Esophagus squamous epithelium (tissue), 4 donors: Measurements from ENCODE around the gene CDH20.

Source experiments
- CTCF ChIP-seq, 6 experiments: fragments of 450-650 bp in 4 of 6; fragments of 200-600 bp in 2 of 6; sonication (generic) in 2 of 6; IDR thresholded peaks; one replicate each; pipeline ENCODE4 v1.5.1; 2016 to 2019; ENCODE audit warnings: antibody characterized with exemption in 6 of 6, mild to moderate bottlenecking in 4 of 6, moderate library complexity in 4 of 6
- POLR2A ChIP-seq, 4 donors: fragments of 450-650 bp; IDR thresholded peaks; one replicate each; pipeline ENCODE4 v1.6.1; 2017; ENCODE audit warnings: antibody characterized with exemption in 4 of 4, mild to moderate bottlenecking in 4 of 4, moderate library complexity in 3 of 4

GRCh38 chr18:61589724-61590065, 256.5 kb downstream of the CDH20 start:
- TF ChIP-seq POLR2A (IDR thresholded peaks at IDR 0.05) (no peak), CTCF (IDR thresholded peaks at IDR 0.05) (no peak)
